ENCODE data around the gene GAGE13. TPM values are rescaled to one million over a fixed set of nuclear protein-coding genes. Genes with fewer than 3 reads are reported as not detected.
"Not testable (repeated sequence)": the region's sequence is repeated elsewhere in the genome, so short reads cannot be mapped to it uniquely, and the experiment has no call there.

GAGE13 gene
- total and polyA plus RNA-seq, 9 donors, result not detected

DNA sequence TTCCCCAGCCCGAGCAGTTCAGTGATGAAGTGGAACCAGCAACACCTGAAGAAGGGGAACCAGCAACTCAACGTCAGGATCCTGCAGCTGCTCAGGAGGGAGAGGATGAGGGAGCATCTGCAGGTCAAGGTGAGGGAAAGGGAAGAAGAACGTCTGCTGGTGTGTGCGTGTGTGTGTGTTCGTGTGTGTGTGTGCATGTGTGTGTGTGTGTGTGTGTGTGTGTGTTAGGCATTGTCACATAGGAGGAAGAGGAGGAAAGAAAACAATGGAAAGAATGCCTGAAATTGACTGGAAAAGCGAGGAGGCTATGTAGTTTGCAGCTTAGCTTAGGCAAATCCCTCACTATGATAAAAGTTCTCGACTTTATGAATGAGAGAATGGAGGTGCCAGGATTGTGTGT is 7.6 kb upstream of the GAGE13 start:
- WGBS (ENCODE audit: insufficient coverage), result no CpG with 5 or more reads among the region's 7 CpGs
- not testable (repeated sequence) for H3K4me1 ChIP-seq (ENCODE audit: control insufficient read depth, insufficient read depth, low read length); H3K4me3 ChIP-seq (ENCODE audit: low read length); H3K27me3 ChIP-seq (ENCODE audit: control insufficient read depth, insufficient read depth, low read length); H3K27ac ChIP-seq (ENCODE audit: low read length); H3K36me3 ChIP-seq (ENCODE audit: control insufficient read depth, insufficient read depth, low read length); DNase-seq; H3K9me3 ChIP-seq (replicated peaks; ENCODE audit: control insufficient read depth, low read depth, low read length)

DNA sequence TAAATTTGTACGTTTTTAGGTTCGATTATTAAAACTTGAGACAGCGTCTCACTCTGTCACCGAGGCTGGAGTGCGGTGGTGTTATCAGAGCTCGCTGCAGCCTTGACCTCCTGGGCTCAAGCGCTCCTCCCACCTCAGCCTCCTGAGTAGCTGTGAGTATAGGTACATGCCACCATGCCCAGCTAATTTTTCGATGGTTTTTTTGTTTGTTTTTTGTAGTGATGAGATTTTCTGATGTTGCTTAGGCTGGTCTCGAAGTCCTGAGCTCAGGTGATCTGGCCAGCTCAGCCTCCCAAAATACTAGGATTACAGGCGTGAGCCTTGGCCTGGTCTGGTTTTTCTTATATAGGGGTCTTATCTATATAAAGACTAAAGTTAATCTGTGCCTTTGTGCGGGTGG is 961 bp upstream of the GAGE13 start:
- WGBS (ENCODE audit: insufficient coverage), result no CpG with 5 or more reads among the region's 11 CpGs

GRCh38 chrX:49331841-49332240 is 459 bp downstream of the GAGE13 start:
- not testable (repeated sequence) for H3K27ac ChIP-seq (ENCODE audit: low read length); H3K4me3 ChIP-seq (ENCODE audit: low read length); H3K9me3 ChIP-seq (replicated peaks; ENCODE audit: control insufficient read depth, low read depth, low read length); H3K27me3 ChIP-seq (ENCODE audit: control insufficient read depth, insufficient read depth, low read length); H3K36me3 ChIP-seq (ENCODE audit: control insufficient read depth, insufficient read depth, low read length); H3K4me1 ChIP-seq (ENCODE audit: control insufficient read depth, insufficient read depth, low read length); DNase-seq
- no CpG with 5 or more reads among the region's 26 CpGs for WGBS (ENCODE audit: insufficient coverage)

More for the DNA sequence above, 961 bp upstream of the GAGE13 start:
- H3K36me3 ChIP-seq (ENCODE audit: control insufficient read depth, insufficient read depth, low read length); H3K27me3 ChIP-seq (ENCODE audit: control insufficient read depth, insufficient read depth, low read length); H3K9me3 ChIP-seq (replicated peaks; ENCODE audit: control insufficient read depth, low read depth, low read length); H3K27ac ChIP-seq (ENCODE audit: low read length); H3K4me1 ChIP-seq (ENCODE audit: control insufficient read depth, insufficient read depth, low read length); DNase-seq; H3K4me3 ChIP-seq (ENCODE audit: low read length): not testable (repeated sequence)

- DNase-seq; H3K4me3 ChIP-seq (ENCODE audit: low read length); H3K36me3 ChIP-seq (ENCODE audit: control insufficient read depth, insufficient read depth, low read length); H3K4me1 ChIP-seq (ENCODE audit: control insufficient read depth, insufficient read depth, low read length); H3K27ac ChIP-seq (ENCODE audit: low read length); H3K9me3 ChIP-seq (replicated peaks; ENCODE audit: control insufficient read depth, low read depth, low read length); H3K27me3 ChIP-seq (ENCODE audit: control insufficient read depth, insufficient read depth, low read length): not testable (repeated sequence)
- WGBS (ENCODE audit: insufficient coverage), result no CpG with 5 or more reads among the region's 24 CpGs
Observed at GRCh38 chrX:49341449-49341848, 10.1 kb downstream of the GAGE13 start.

DNA sequence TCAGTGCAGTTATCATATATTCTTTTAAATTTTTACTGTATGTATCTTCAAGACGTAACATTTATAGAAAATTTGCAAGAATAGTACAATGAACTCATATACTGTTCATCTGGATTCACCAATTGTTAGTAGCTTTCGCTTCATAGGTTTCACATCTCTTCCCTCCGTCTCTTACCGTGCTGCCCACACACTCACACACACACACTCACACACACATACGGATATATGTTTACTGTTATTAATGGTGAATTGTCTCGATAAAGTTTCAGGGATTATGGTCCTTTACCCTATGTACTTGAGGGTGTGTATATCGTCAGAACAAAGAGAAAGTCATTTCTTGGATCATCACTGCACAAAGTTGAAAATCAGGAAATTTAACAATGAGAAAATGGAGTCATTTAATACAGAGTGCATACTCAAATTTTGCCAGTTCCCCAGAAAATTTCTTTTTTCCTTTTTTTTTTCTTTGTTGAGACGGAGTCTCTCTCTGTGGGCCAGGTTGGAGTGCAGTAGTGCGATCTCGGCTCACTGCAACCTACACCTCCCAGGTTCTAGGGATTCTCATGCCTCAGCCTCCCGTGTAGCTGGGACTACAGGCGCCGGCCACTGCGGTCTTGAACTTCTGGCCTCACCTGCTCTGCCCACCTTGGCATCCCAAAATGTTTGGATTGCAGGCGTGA is 13.3 kb downstream of the GAGE13 start:
- not testable (repeated sequence) for DNase-seq; H3K4me3 ChIP-seq (ENCODE audit: low read length); H3K9me3 ChIP-seq (replicated peaks; ENCODE audit: control insufficient read depth, low read depth, low read length); H3K27ac ChIP-seq (ENCODE audit: low read length); H3K27me3 ChIP-seq (ENCODE audit: control insufficient read depth, insufficient read depth, low read length); H3K4me1 ChIP-seq (ENCODE audit: control insufficient read depth, insufficient read depth, low read length); H3K36me3 ChIP-seq (ENCODE audit: control insufficient read depth, insufficient read depth, low read length)
- no CpG with 5 or more reads among the region's 15 CpGs for WGBS (ENCODE audit: insufficient coverage)

- not testable (repeated sequence) for DNase-seq; H3K36me3 ChIP-seq (ENCODE audit: control insufficient read depth, insufficient read depth, low read length); H3K4me1 ChIP-seq (ENCODE audit: control insufficient read depth, insufficient read depth, low read length); H3K27ac ChIP-seq (ENCODE audit: low read length); H3K9me3 ChIP-seq (replicated peaks; ENCODE audit: control insufficient read depth, low read depth, low read length); H3K4me3 ChIP-seq (ENCODE audit: low read length); H3K27me3 ChIP-seq (ENCODE audit: control insufficient read depth, insufficient read depth, low read length)
- 73% methylated on average over 2 of the region's 10 CpGs for WGBS (ENCODE audit: insufficient coverage)
Observed at GRCh38 chrX:49345402-49345801, 14.0 kb downstream of the GAGE13 start.

- WGBS (ENCODE audit: insufficient coverage), result 79% methylated on average over 3 of the region's 11 CpGs
- not testable (repeated sequence) for DNase-seq; H3K27ac ChIP-seq (ENCODE audit: low read length)
Observed at GRCh38 chrX:49346150-49346549, 14.8 kb downstream of the GAGE13 start.

More at GRCh38 chrX:49346150-49346549, 14.8 kb downstream of the GAGE13 start:
- not testable (repeated sequence) for H3K27me3 ChIP-seq (ENCODE audit: control insufficient read depth, insufficient read depth, low read length); H3K4me1 ChIP-seq (ENCODE audit: control insufficient read depth, insufficient read depth, low read length); H3K4me3 ChIP-seq (ENCODE audit: low read length); H3K36me3 ChIP-seq (ENCODE audit: control insufficient read depth, insufficient read depth, low read length); H3K9me3 ChIP-seq (replicated peaks; ENCODE audit: control insufficient read depth, low read depth, low read length)

Other genes with a start within 250 kb of the GAGE13 start
- gene GPKOW, start 207.8 kb upstream of the GAGE13 start, total RNA-seq, result 20.7 TPM
- gene GPKOW, start 207.8 kb upstream of the GAGE13 start, polyA plus RNA-seq (ENCODE audit: insufficient read depth in 1 of 8, insufficient read length in 8 of 8, low replicate concordance in 1 of 8), result 10 to 100 TPM; 18.3 to 19.6 (median 19.0) TPM
- 2.6 TPM for gene MAGIX, start 168.8 kb upstream of the GAGE13 start, total RNA-seq
- 1 to 10 TPM; 1.6 to 2.1 (median 1.7) TPM for gene MAGIX, start 168.8 kb upstream of the GAGE13 start, polyA plus RNA-seq (ENCODE audit: insufficient read depth in 1 of 8, insufficient read length in 8 of 8, low replicate concordance in 1 of 8)
- 59.0 TPM for gene PLP2, start 159.7 kb upstream of the GAGE13 start, total RNA-seq
- gene PLP2, start 159.7 kb upstream of the GAGE13 start, polyA plus RNA-seq (ENCODE audit: insufficient read depth in 1 of 8, insufficient read length in 8 of 8, low replicate concordance in 1 of 8), result 100 to 1,000 TPM in 5 of 8 donors, 10 to 100 TPM in 3; 79.1 to 166 (median 119) TPM
- 1.9 TPM for gene PRICKLE3, start 145.2 kb upstream of the GAGE13 start, total RNA-seq
- 1 to 10 TPM; 2.7 to 5.3 (median 3.9) TPM for gene PRICKLE3, start 145.2 kb upstream of the GAGE13 start, polyA plus RNA-seq (ENCODE audit: insufficient read depth in 1 of 8, insufficient read length in 8 of 8, low replicate concordance in 1 of 8)
- gene SYP, start 131.4 kb upstream of the GAGE13 start, total RNA-seq, result 1.2 TPM
- 1 to 10 TPM; 1.1 to 2.0 (median 1.3) TPM for gene SYP, start 131.4 kb upstream of the GAGE13 start, polyA plus RNA-seq (ENCODE audit: insufficient read depth in 1 of 8, insufficient read length in 8 of 8, low replicate concordance in 1 of 8)
- 0.09 TPM for gene CACNA1F, start 98.2 kb upstream of the GAGE13 start, total RNA-seq
- under 1 TPM in 4 of 8 donors, not detected in 4; 0.01 to 0.05 (median 0.03) TPM for gene CACNA1F, start 98.2 kb upstream of the GAGE13 start, polyA plus RNA-seq (ENCODE audit: insufficient read depth in 1 of 8, insufficient read length in 8 of 8, low replicate concordance in 1 of 8)
- gene CCDC22, start 96.1 kb upstream of the GAGE13 start, total RNA-seq, result 5.3 TPM
- gene CCDC22, start 96.1 kb upstream of the GAGE13 start, polyA plus RNA-seq (ENCODE audit: insufficient read depth in 1 of 8, insufficient read length in 8 of 8, low replicate concordance in 1 of 8), result 10 to 100 TPM; 10.8 to 15.8 (median 12.6) TPM
- gene FOXP3, start 66.9 kb upstream of the GAGE13 start, total RNA-seq, result 0.04 TPM
- under 1 TPM; 0.24 to 0.68 (median 0.54) TPM for gene FOXP3, start 66.9 kb upstream of the GAGE13 start, polyA plus RNA-seq (ENCODE audit: insufficient read depth in 1 of 8, insufficient read length in 8 of 8, low replicate concordance in 1 of 8)
- gene PPP1R3F, start 61.8 kb upstream of the GAGE13 start, total RNA-seq, result 5.5 TPM
- gene PPP1R3F, start 61.8 kb upstream of the GAGE13 start, polyA plus RNA-seq (ENCODE audit: insufficient read depth in 1 of 8, insufficient read length in 8 of 8, low replicate concordance in 1 of 8), result 1 to 10 TPM; 6.1 to 9.0 (median 7.5) TPM
- gene GAGE10, start 27.9 kb upstream of the GAGE13 start, total RNA-seq, result not detected
- not detected for gene GAGE10, start 27.9 kb upstream of the GAGE13 start, polyA plus RNA-seq (ENCODE audit: insufficient read depth in 1 of 8, insufficient read length in 8 of 8, low replicate concordance in 1 of 8)
- not detected for gene GAGE12J, start 9.5 kb upstream of the GAGE13 start, total RNA-seq
- gene GAGE12J, start 9.5 kb upstream of the GAGE13 start, polyA plus RNA-seq (ENCODE audit: insufficient read depth in 1 of 8, insufficient read length in 8 of 8, low replicate concordance in 1 of 8), result not detected
- not detected for gene GAGE12C, start 200.6 kb downstream of the GAGE13 start, total RNA-seq
- not detected for gene GAGE12C, start 200.6 kb downstream of the GAGE13 start, polyA plus RNA-seq (ENCODE audit: insufficient read depth in 1 of 8, insufficient read length in 8 of 8, low replicate concordance in 1 of 8)
- not detected for gene GAGE12D, start 210.2 kb downstream of the GAGE13 start, total RNA-seq
- not detected for gene GAGE12D, start 210.2 kb downstream of the GAGE13 start, polyA plus RNA-seq (ENCODE audit: insufficient read depth in 1 of 8, insufficient read length in 8 of 8, low replicate concordance in 1 of 8)
- not detected for gene GAGE12E, start 219.7 kb downstream of the GAGE13 start, total RNA-seq
- gene GAGE12E, start 219.7 kb downstream of the GAGE13 start, polyA plus RNA-seq (ENCODE audit: insufficient read depth in 1 of 8, insufficient read length in 8 of 8, low replicate concordance in 1 of 8), result not detected
- gene GAGE12F, start 229.3 kb downstream of the GAGE13 start, total RNA-seq, result not detected
- gene GAGE12F, start 229.3 kb downstream of the GAGE13 start, polyA plus RNA-seq (ENCODE audit: insufficient read depth in 1 of 8, insufficient read length in 8 of 8, low replicate concordance in 1 of 8), result not detected
- not detected for gene GAGE12G, start 238.8 kb downstream of the GAGE13 start, total RNA-seq
- not detected for gene GAGE12G, start 238.8 kb downstream of the GAGE13 start, polyA plus RNA-seq (ENCODE audit: insufficient read depth in 1 of 8, insufficient read length in 8 of 8, low replicate concordance in 1 of 8)
- gene GAGE12H, start 248.4 kb downstream of the GAGE13 start, total RNA-seq, result not detected
- gene GAGE12H, start 248.4 kb downstream of the GAGE13 start, polyA plus RNA-seq (ENCODE audit: insufficient read depth in 1 of 8, insufficient read length in 8 of 8, low replicate concordance in 1 of 8), result not detected